Measurements from ENCODE around the gene SLC40A1. TPM values are rescaled to one million over a fixed set of nuclear protein-coding genes. Genes with fewer than 3 reads are reported as not detected.
A peak's percentile ranks its signal among the peaks of the same experiment; 100 is the strongest.

The SLC40A1 gene
- total RNA-seq, 1 donor from 2014 or later, result not detected

- H3K9me3 ChIP-seq (ENCODE audit: low read depth), result no peaks in the 10 kb centered on the region
- no peaks in the 10 kb centered on the region for H3K27me3 Mint-ChIP-seq (ENCODE audit: insufficient read depth, low read depth)
Observed at GRCh38 chr2:189527812-189528592, 52.6 kb downstream of the SLC40A1 start.

DNA sequence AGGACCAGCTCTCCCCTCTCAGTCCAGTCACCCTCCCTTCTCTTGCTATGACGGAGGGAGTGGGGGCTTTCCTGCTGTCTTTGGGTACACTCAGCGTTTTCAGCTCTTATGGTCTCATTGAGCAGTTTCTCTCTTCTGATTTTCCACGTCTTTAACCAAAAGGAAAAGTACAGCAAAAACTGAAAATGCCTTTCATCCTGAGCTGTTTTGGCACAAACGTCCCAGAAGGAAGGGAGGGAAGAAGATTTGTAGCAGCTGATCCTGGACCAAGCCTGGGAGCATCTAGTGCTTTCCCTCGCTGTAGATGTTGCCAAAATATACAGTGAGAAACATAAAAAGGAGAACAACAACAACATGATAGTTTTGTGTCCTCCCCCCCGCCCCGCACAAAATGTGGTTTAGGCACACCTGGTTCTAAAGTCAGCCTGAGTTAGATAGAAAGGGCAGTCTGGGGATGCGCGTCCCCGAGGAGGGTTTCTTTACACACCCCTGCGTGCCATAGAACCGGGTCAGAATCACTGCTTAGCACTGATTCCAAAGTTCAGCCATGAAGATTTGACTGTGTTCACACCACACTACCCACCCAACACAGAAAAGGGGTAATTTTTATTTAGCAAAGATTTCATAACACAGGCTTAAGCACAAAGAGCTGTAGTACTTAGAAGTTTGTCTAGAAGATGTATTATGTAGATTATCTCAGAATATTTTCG lies 53.4 kb downstream of the SLC40A1 start:
- Mint-ChIP-seq H3K9me3 (no peaks in the 10 kb centered on the region), H3K4me3 (no peak overlapping the region), H3K36me3 (no peaks in the 10 kb centered on the region), H3K27ac (no peak overlapping the region), H3K4me1 (peaks cover 6% of the 10 kb centered on the region), H3K27me3 (ENCODE audit: insufficient read depth, low read depth) (no peaks in the 10 kb centered on the region)
- H3K9me3 ChIP-seq (ENCODE audit: low read depth), result no peaks in the 10 kb centered on the region
- H2AFZ ChIP-seq (replicated peaks), result peak overlapping the region; percentile 53
- no peak overlapping the region for H3K9ac ChIP-seq
- TF ChIP-seq EZH2phosphoT487 (IDR thresholded peaks at IDR 0.05) (no peak), CTCF (IDR thresholded peaks at IDR 0.05) (no peak), EZH2 (IDR thresholded peaks at IDR 0.05) (no peak)
- no peak overlapping the region for H3K27ac ChIP-seq
- H3K36me3 ChIP-seq, result no peaks in the 10 kb centered on the region
- H3K4me3 ChIP-seq, result no peak overlapping the region
- no peaks in the 10 kb centered on the region for H3K27me3 ChIP-seq
- H3F3A ChIP-seq (ENCODE audit: low read depth), result no peaks in the 10 kb centered on the region
- no peaks in the 10 kb centered on the region for H4K20me1 ChIP-seq (ENCODE audit: low read depth)
- H3K79me2 ChIP-seq (ENCODE audit: low read depth), result no peaks in the 10 kb centered on the region
- DNase-seq (ENCODE audit: low spot score), result no peak
- H3K4me1 ChIP-seq, result no peaks in the 10 kb centered on the region
- no peak overlapping the region for H3K4me2 ChIP-seq

More at GRCh38 chr2:189527812-189528592, 52.6 kb downstream of the SLC40A1 start:
- Histone ChIP-seq H3K4me2 (no peak overlapping the region), H3K4me1 (no peaks in the 10 kb centered on the region), H3K79me2 (ENCODE audit: low read depth) (no peaks in the 10 kb centered on the region), H3K36me3 (no peaks in the 10 kb centered on the region), H3K4me3 (no peak overlapping the region), H3K27ac (no peak overlapping the region), H3K9ac (no peak overlapping the region), H4K20me1 (ENCODE audit: low read depth) (no peaks in the 10 kb centered on the region), H2AFZ (replicated peaks) (no peak overlapping the region), H3F3A (ENCODE audit: low read depth) (no peaks in the 10 kb centered on the region), H3K27me3 (no peaks in the 10 kb centered on the region)
- Mint-ChIP-seq H3K27ac (no peak overlapping the region), H3K9me3 (no peaks in the 10 kb centered on the region), H3K36me3 (no peaks in the 10 kb centered on the region), H3K4me1 (no peaks in the 10 kb centered on the region), H3K4me3 (no peak overlapping the region)
- no peak for TF ChIP-seq EZH2phosphoT487 (IDR thresholded peaks at IDR 0.05)
- TF ChIP-seq EZH2 (IDR thresholded peaks at IDR 0.05), result no peak
- no peak for TF ChIP-seq CTCF (IDR thresholded peaks at IDR 0.05)
- DNase-seq (ENCODE audit: low spot score), result no peak

DNA sequence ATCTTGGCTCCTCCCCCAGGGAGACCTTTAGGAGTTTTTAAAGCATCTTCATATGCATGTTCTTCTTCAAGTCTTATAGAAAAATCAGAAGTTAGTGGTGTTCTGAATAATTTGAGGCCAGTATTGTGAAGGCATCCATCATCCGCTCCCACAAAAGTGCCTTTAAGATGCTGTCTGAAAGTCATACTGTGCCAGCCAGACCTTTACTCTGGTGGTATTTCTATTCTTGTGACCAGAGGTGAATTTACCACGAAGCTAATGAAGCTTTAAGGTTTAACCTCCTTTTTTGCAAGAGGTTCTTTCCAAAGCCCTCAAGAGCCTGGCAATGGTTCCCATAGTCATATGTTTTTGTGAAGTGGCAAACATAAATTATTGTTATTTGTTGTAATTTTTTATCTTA lies 54.3 kb downstream of the SLC40A1 start:
- TF ChIP-seq EZH2phosphoT487 (IDR thresholded peaks at IDR 0.05) (no peak), CTCF (IDR thresholded peaks at IDR 0.05) (no peak), EZH2 (IDR thresholded peaks at IDR 0.05) (no peak)
- Histone ChIP-seq H3K9me3 (ENCODE audit: low read depth) (no peaks in the 10 kb centered on the region), H3K9ac (no peak overlapping the region), H4K20me1 (ENCODE audit: low read depth) (no peaks in the 10 kb centered on the region), H3K4me1 (no peaks in the 10 kb centered on the region), H2AFZ (replicated peaks) (no peak overlapping the region), H3K27me3 (no peaks in the 10 kb centered on the region), H3K27ac (no peak overlapping the region), H3F3A (ENCODE audit: low read depth) (no peaks in the 10 kb centered on the region), H3K4me3 (no peak overlapping the region), H3K4me2 (no peak overlapping the region), H3K79me2 (ENCODE audit: low read depth) (no peaks in the 10 kb centered on the region), H3K36me3 (no peaks in the 10 kb centered on the region)
- Mint-ChIP-seq H3K9me3 (no peaks in the 10 kb centered on the region), H3K36me3 (no peaks in the 10 kb centered on the region), H3K27ac (no peak overlapping the region), H3K4me1 (peaks cover 6% of the 10 kb centered on the region), H3K27me3 (ENCODE audit: insufficient read depth, low read depth) (no peaks in the 10 kb centered on the region), H3K4me3 (no peak overlapping the region)
- DNase-seq (ENCODE audit: low spot score), result no peak
